GM21717 (cell line): ENCODE data around the gene ST6GALNAC4.
"Not testable (repeated sequence)": the region's sequence is repeated elsewhere in the genome, so short reads cannot be mapped to it uniquely, and the experiment has no call there.

Experiments
- ATAC-seq: cut with Tn5 transposase; IDR thresholded peaks from one replicate; pipeline ENCODE4 v1.9.1; 2021; ENCODE audit warnings: mild to moderate bottlenecking, moderate library complexity; ENCODE audit not compliant: unreplicated experiment

Gene ST6GALNAC4

DNA sequence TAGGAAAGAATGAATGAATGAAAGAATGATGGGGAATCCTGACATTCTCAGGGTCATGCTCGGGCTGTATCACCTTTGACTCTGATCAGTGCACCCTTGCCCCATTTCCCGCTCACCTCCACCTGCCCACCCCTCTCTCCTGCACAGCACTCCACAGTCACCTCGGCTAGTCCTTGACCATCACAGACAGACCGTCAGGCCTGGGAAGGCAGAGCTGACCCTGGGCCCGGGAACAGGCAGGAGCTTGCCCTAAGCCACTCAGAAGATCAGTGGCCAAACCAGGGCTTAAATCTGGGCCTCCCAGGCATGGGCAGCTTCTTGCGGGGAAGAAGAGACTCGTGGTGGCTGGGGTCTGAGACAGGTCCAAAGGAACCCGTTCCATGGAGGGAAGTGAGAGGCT, 21.0 kb downstream of the ST6GALNAC4 start:
- ATAC-seq = no peak

DNA sequence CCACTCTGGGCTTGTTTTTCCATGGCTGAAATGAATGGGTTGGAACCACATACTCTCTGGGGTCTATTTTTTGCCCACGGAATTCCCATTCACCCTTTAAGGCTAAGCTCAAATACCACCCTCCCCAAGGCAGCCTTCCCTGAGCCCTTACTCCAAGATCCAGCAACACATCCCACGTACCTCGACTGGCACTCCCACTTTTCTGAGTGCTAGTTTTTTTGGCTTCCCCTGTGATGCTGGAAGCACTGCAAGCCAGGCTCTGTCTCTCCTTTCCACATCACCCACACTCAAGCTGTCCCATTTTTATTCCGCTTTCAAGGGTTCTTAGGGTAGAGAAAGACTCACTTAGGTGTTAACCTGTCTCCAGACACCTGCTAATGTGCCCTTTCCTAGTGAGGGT, 23.4 kb downstream of the ST6GALNAC4 start:
- no peak for ATAC-seq

DNA sequence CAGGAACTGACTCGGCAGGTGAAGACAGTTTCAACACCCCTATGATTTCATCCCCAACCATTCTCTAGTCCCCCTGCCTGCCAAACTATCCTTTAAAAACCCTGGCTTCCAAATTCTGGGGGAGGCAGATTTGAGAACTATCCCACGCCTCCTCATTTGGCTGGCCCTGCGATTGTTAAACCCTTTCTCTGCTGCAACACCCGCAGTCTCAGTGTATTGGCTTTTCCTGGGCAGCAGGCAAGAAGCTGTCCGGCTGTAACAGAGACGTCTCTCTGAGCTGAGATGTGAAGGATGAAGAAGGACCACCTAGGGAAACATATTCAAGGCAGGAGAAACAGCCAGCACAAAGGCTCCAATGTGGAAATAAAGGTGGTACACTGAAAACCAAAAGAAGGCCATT, 24.0 kb downstream of the ST6GALNAC4 start:
- no peak for ATAC-seq

DNA sequence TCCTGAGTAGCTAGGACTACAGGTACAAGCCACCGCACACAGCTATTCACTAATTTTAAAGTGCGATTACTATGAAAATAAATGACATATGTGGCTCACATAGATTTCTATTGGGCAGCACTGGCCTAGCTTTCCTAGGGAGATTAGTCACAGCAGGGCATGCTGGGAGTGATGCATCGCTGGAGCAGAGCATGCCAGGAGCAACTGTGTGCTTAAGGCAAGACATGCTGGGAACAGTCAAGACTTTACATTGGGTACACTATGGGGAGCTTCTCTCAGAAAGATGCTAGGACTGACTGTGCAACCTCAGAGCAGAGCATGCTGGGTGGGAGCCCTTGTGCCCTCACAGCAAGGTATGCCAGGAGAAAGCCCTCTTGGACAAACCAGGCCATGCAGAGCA, 26.8 kb downstream of the ST6GALNAC4 start:
- ATAC-seq = no peak

DNA sequence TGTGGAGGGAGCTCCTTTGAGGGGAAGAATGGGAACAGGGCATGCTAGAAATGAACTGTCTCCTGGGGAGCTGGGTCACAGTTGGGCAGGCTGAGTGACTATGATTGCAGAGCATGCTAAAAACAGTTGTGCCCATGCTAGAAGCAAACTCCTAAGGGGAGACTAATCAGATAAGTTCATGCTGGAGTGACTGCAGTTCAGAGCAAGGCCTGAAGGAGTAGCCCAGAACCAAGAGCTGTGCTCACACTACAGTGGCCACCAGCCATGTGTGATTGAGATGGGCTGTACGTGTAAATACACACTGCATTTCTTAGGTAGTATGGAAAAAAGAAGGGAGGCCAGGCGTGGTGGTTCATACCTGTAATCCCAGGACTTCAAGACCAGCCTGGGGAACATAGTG, 29.0 kb downstream of the ST6GALNAC4 start:
- ATAC-seq = no peak

DNA sequence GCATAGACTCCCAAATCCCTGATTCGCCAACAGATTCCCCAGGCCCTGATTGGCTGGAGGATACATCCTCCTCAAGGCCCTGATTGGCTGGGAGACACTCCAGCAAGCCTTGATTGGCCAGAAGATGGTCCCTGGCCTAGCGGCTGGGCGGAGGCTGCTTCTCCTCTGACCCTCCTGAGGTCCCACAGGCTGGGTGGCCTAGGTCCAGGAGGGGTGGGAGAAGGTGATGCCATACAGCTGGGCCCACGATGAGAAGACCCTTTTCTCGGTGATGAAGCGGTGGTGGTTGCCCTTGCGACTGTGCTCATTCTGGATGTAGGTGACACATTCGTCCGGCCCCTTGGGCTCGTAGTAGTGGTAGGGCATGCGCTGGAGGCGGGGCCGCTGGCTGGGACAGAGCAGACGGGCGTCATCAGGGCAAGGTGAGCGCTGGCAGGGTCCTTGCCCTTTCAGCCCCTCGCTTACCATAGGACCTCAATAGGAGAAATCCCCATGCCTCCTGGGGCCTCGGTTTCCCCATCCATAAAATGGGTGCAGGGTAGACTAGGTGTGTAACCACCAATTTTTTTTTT, 30.4 kb downstream of the ST6GALNAC4 start:
- ATAC-seq = no peak

DNA sequence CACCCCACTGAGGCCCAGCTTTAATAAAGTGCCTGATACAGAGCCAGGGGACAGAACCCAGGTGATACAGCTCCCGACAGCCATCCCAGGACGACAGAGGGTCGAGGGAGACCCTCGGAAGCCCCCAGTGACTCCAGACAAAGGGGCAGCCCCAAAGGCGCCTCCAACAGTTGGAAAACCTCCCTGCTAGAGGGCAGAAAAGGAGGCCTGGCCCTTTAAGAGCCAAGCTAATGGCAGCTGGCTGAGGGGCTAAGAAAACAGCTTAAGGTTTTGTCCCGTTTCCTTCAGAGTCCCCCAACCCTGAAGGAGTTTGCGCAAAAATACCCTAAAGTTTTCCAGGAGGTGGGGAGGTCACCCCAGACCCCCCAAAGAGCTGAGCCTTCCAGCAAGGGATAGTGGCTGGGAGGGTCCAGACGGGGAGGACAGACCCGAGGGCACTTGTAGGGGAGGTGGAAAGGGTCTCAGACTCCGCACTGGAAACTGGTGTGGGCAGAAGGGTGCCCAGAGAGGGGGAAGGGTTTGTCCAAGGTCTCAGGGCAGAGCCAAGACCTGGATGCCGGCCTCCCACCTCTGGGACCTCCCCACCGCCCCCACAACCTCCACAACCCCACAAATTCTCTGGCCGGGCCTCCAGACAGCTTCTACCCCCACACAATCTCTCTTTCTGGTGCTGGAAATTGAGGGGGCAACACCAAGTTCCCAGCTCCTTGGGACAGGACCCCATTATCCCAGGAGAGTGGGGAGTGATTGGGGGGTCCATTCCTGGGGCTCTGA, 31.1 kb downstream of the ST6GALNAC4 start:
- no peak for ATAC-seq

DNA sequence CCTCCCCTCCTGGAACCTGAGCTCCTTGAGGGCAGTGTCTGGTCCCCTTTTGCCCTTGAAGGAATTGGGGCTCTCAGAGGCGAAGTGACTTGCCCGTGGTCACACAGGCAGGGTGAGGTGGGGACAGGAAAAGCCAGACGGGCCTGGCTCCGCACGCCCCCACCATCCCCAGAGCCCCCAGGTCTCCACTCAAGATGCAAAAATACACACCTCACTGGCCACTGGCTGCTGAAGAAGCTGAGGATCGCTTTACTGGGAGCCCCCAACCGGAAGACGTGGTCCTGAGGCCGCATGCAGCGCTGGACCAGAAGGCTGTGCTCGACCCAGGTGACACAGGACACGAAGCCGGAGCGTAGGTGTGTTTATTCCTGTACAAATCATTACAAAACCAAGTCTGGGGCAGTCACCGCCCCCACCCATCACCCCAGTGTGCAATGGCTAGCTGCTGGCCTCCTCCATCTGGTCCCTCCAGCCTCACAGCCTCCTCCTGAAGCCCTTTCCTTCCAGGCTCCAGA, 31.8 kb downstream of the ST6GALNAC4 start:
- no peak for ATAC-seq

DNA sequence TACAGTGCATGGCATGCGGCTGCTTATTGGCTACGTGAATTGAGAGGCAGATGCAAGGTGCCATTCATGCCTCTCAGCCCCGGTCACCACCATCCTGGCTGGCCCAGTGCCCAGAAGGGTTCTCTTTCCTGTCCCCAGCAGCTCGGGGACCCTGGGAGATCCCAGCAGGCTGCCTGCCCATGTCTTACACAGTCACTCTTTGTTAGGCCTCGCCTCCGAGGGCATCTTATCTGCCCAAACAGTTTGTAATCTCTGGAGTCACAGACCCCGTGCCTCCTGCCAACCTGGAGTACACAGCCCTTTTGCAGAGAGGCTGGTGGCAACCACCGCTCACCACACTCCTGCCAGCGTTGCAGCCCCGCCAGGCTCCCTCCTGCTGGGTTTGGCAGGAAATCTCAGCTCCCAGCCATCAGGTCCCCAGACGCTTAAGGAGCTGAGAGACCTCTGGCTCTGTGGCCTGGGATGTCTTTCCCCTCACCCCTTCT, 32.4 kb downstream of the ST6GALNAC4 start:
- no peak for ATAC-seq

DNA sequence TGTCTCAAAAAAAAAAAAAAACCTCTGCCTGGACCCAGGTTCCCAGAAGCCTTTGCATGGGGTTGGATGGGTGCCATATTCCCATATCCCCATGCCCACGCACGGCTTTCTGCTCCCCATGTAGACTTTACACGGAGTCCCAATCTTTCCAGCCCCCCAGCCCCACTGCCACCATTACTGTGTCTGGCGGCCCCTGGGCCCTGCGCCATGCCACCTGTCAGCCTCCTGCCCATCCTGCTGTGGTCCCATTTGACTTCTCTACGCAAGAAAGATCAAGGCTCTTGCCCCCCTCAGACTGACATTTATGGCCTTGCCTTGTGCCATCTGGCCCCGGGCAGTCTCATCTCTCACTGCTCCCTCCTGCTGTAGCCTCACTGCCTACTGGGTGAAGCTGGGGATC, 32.9 kb downstream of the ST6GALNAC4 start:
- no peak for ATAC-seq

DNA sequence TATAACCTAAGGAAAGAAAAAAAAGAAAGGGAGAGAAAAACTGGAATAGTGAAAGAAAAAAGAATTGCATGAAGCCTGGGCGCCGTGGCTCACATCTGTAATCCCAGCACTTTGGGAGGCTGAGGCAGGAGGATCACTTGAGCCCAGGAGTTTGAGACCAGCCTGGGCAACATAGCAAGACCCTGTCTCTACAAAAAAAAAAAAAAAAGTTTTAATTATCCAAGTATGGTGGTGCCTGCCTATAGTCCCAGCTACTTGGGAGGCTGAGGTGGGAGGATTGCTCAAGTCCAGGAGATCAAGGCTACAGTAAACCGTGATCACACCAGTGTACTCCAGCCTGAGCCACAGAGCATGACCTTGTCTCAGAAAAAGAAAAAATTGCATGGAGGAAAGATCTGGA, 35.1 kb downstream of the ST6GALNAC4 start:
- ATAC-seq = not testable (repeated sequence)

DNA sequence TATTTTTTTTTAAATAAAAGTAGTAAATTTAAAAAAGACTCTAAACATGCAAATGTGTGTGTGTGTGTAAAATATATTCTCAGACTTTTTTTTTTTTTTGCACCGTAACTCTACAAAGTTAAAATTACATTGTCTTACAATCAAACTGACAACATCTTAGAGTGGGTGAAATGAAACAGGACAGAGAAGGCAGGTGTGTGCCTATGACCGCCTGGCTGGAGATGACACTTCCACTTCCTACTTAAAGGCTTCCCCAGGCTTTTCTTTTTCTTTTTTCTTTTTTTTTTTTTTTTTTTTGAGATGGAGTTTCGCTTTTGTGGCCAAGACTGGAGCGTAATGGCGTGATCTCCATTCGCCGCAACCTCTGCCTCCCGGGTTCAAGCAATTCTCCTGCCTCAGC, 36.7 kb downstream of the ST6GALNAC4 start:
- ATAC-seq = no peak

DNA sequence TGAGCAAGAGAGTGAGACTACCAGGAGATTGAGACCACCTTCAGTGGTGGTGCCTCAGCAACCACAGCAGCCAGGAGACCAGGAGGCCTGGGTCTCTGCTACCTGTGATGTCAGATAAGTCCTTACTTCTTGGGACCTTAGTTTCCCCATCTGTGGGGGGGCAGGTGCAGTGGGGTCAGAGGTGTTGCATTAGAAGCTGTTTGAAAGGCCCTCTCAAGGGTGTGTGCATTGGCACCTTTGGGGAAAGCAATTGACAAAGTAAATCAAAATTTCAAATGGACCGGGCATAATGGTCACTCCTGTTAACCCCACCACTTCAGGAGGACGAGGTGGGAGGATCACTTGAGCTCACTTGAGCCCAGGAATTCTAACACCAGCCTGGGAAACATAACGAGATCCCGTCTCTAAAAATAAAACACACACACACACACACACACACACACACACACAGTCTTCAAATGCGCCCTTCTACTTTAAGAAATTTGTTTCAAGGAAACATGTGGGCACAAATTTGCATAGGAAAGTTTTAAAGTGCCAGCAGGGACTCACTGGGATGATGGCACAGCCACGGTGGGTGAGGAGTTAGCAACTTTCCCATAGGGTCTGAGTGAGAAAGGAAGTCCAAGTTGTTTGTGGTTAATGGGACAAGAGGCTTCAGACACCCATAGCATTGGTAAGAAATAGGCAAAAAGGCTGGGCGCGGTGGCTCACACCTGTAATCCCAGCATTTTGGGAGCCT, 38.0 kb downstream of the ST6GALNAC4 start:
- no peak for ATAC-seq

DNA sequence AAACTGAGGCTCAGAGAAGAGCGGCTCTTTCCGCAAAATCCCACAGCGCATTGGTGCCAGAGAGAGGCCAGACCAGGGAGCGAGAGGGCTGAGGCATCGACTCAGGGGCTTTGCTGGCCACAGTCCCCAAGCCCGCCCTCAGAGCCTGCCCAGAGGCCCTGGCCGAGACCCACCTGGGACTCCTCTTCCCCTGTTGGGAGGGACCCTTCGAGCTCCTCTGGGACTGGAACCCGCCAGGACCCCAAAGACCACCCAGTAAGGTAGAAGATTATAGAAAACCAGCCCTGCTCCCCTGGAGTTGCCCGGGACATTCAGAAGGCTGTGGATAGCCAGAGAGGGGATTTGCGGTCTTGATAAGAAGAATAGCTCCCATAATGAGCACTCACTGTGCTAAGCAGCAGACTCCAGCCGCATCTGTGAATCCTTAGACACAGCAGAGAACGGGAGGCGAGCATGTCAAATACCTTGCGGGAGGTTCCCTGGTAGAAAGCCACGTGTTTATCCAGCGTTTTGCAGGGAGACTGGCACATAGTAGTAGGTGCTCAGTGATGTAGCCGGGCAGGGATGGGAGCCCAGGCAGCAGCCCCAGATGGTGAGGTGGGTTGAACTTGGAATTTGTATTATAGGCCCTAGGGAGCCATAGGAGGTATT, 38.7 kb downstream of the ST6GALNAC4 start:
- ATAC-seq = no peak

DNA sequence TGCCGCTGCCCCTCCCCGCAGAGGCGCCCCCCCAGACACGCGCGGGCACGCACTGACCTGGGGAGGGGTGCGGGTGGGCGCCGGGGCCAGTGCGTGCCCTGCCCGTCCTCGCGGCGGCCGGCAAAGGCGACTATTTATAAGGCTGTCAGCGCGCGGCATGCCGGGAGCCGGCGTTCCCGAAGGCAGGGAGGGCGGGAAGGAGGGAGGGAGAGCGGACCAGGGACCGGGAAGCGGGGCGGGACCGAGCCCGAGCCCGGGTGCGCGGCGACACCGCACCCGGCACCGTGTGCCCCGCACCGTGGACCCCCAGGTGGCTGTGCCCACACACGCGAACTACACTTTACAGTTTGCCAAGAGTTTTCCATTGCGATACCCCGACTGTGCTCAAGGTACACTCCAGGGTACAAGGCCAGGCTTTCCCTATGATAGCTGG, 39.3 kb downstream of the ST6GALNAC4 start, which contains the start of gene AK1:
Gene AK1, minus strand, starts transcription at position 110 of the 433 bp plus-strand sequence. CDS start 3,058 bp downstream, outside the sequence.
- no peak for ATAC-seq

DNA sequence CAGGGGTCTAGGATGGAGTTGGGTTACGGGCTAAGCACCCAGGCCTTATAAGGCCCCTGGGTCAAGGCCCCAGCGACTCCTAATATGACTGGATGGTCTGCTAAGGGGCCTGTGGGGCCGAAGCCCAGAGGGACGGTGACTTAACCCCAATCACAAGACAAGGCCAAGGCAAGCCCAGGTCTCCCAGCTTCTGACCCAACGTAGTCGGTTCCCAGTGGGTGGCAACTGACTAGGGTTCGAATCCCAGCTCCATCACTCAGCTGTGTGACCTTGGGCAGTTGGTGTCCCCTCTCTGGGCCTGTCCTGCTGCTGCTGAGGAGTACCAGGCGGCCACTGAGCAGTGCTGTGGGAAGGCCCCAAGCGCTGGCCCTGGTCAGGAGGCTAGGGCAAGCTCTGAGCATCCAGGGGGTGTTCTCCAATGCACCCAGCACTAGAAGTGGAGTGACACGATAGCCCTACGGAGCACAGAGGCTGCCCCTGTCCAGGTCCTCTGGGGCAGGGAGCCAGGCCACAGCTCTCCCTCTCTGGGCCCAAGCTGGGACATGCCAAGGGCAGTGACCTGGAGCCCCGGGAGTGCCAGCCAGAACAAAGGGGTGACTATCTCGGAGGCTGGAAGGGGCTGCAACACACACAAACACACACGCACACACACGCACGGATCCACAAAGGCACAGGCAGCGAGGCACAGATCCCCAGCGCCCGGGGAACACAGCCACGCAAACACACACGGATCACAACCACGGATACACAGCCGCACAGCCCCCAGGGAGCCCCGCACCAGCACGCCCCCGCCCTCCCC, 39.9 kb downstream of the ST6GALNAC4 start:
- no peak for ATAC-seq

DNA sequence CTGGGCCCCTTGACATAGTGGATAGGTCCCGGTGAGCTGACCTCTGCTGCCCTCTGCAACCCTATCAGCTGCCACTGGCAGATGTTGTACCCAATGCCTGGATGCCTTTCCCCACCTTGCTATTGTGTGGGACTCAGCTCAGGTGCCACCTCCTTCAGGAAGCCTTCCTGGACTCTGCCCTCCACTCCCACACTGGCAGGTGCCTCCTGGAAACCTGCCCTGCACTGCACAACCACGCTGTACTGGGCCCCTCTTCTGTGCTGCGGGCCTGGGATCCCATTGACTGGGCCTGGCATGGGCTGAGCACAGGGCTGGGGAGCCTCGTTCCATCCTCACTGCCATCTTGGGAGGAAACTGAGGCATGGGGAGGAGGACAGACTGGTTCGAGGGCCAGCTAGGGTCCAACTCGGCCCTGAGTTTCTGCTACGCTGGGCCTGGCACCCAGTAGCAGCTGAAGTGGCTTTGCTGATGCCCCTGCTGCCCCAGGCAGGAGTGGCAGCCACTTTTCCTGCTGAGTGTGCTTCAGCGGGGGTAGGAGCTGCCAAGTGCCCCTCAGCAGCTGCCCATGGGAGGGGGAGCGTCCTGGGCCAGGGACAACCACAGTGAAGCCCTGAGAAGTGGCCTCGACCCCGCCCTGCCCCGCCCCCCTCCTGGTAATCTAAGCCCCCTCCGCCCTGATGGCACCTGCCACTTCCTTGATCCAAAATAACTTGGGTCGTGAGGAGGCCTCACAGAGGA, 40.6 kb downstream of the ST6GALNAC4 start:
- ATAC-seq = no peak

DNA sequence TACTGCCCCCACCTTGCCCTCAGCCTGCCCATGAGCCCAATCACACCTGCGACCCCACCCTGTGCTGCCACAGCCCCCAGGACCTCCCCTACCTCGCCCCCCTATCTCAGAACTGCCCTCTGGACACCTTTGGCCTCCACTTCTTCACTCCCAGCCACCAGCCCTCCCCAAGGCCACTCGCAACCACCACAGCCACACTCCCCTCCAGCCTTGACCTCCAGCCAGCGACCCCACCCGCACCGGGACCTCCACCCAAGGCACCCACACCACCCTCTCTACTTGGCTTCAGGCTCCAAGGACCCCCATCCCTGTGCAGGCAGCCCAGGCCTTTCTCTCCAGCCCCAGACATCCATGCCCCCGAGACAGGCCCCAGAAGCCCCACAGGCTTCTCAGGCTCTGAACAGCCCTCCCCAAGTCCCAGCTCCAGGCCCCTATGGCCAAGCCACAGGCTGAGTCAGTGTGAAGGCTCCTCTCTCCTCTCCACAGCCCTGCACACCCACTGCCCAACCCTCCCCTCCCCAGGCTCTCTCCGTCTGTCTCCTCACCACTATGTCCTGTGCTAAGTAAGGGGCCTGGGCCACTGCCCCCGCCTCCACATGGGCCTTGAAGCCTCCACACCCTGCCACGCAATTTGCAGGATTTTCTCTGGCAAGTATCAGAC, 41.4 kb downstream of the ST6GALNAC4 start:
- ATAC-seq = no peak
